Keratinocyte (primary cell): ENCODE results near the gene GNB1. TPM values are rescaled to one million over a fixed set of nuclear protein-coding genes. Genes with fewer than 3 reads are reported as not detected.
A peak's percentile ranks its signal among the peaks of the same experiment; 100 is the strongest.

Source experiments
- DNase-seq: peaks from one replicate; pipeline ENCODE4 v3.0.0-alpha.2; 2011; ENCODE audit warnings: low read depth, missing footprints, low spot score
- FAIRE-seq: peaks from 2 replicates; lab custom pipeline; 2011; peaks lifted over from hg19 to GRCh38; lab: Jason Lieb, UNC
- H2AFZ ChIP-seq: 2 replicates; pipeline ENCODE4 v1.6.0; 2012; ENCODE audit warnings: low read length, control low read depth, inconsistent platforms; ENCODE audit not compliant: control insufficient read depth
- H3K27ac ChIP-seq: 2 replicates; pipeline ENCODE4 v1.5.1; 2011; ENCODE audit warnings: low read length; ENCODE audit not compliant: control insufficient read depth, insufficient read depth
- H3K27me3 ChIP-seq: 3 replicates; pipeline ENCODE4 v1.6.0; 2011; ENCODE audit warnings: low read length; ENCODE audit not compliant: control insufficient read depth, insufficient read depth; ENCODE audit errors: extremely low read depth
- H3K36me3 ChIP-seq, 2 experiments: 2 replicates in 1 of 2; 3 replicates in 1 of 2; pipeline ENCODE4 v1.5.1; 2011; ENCODE audit warnings: low read length in 2 of 2, mild to moderate bottlenecking in 1 of 2; ENCODE audit not compliant: control insufficient read depth in 2 of 2, insufficient read depth in 2 of 2; ENCODE audit errors: extremely low read depth in 1 of 2
- H3K4me1 ChIP-seq: 3 replicates; pipeline ENCODE4 v1.5.1; 2011; ENCODE audit warnings: low read length; ENCODE audit not compliant: control insufficient read depth, insufficient read depth; ENCODE audit errors: extremely low read depth
- H3K4me2 ChIP-seq: 3 replicates; pipeline ENCODE4 v1.6.0; 2011; ENCODE audit warnings: low read depth, low read length; ENCODE audit not compliant: control insufficient read depth, insufficient read depth; ENCODE audit errors: extremely low read depth
- H3K4me3 ChIP-seq, 3 experiments: fragments of 200-600 bp in 1 of 3; sonication (generic) in 1 of 3; 2 replicates in 2 of 3; 3 replicates in 1 of 3; pipeline ENCODE4 v1.5.1; 2011 to 2016; ENCODE audit warnings: low read length in 3 of 3, mild to moderate bottlenecking in 3 of 3, control low read depth in 2 of 3, inconsistent platforms in 1 of 3, low read depth in 1 of 3, mixed read lengths in 1 of 3, mixed run types in 1 of 3, moderate library complexity in 1 of 3; ENCODE audit not compliant: control insufficient read depth in 2 of 3, insufficient read depth in 2 of 3; ENCODE audit errors: extremely low read depth in 1 of 3
- H3K79me2 ChIP-seq: 2 replicates; pipeline ENCODE4 v1.6.0; 2012; ENCODE audit warnings: low read length; ENCODE audit not compliant: control insufficient read depth, insufficient read depth
- H3K9ac ChIP-seq: 3 replicates; pipeline ENCODE4 v1.6.0; 2011; ENCODE audit warnings: low read length; ENCODE audit not compliant: control insufficient read depth, insufficient read depth; ENCODE audit errors: extremely low read depth
- H3K9me1 ChIP-seq: 3 replicates; pipeline ENCODE4 v1.6.0; 2011; ENCODE audit warnings: low read length; ENCODE audit not compliant: control insufficient read depth, insufficient read depth; ENCODE audit errors: extremely low read depth
- H3K9me3 ChIP-seq: 2 replicates; pipeline ENCODE4 v1.5.1; 2012; ENCODE audit warnings: low read depth, low read length; ENCODE audit not compliant: control insufficient read depth
- H4K20me1 ChIP-seq: 3 replicates; pipeline ENCODE4 v1.6.0; 2011; ENCODE audit warnings: low read length; ENCODE audit not compliant: control insufficient read depth, insufficient read depth; ENCODE audit errors: extremely low read depth
- CTCF ChIP-seq, 3 experiments: IDR thresholded peaks in 1 of 3; conservative IDR thresholded peaks in 1 of 3; optimal IDR thresholded peaks in 1 of 3; 2 replicates in 2 of 3; 3 replicates in 1 of 3; pipeline versions ENCODE3 to v1.5.1; 2011; ENCODE audit warnings: low read length in 3 of 3, mild to moderate bottlenecking in 3 of 3, moderate library complexity in 2 of 3, control low read depth in 1 of 3, inconsistent platforms in 1 of 3; ENCODE audit not compliant: insufficient read depth in 2 of 3; ENCODE audit errors: extremely low read depth in 1 of 3
- EZH2 ChIP-seq: IDR thresholded peaks from one replicate; pipeline ENCODE4 v1.6.1; 2012; ENCODE audit warnings: inconsistent platforms, mild to moderate bottlenecking, low read length, moderate library complexity
- dilution Hi-C: fragments of 300-500 bp; cut with MboI; formaldehyde crosslinking; loops from one replicate; pipeline ENCODE4 v1.7.0; 2020; ENCODE audit warnings: low sequenced_read_pairs; ENCODE audit not compliant: extremely low pct_ligation_motif_present
- polyA plus RNA-seq, 5 experiments: library from polyadenylated mRNA; depleted of rRNA in 3 of 5; stranded (reverse) in 3 of 5; stranded (forward) in 1 of 5; unstranded in 1 of 5; fragments of >200 nt; gene quantifications; 1 replicate in 1 of 5; 2 replicates in 3 of 5; 3 replicates in 1 of 5; pipeline versions ENCODE4 v1.2.1 to v1.2.3, GENCODE V29; 2011 to 2012; ENCODE audit warnings: missing spikeins in 2 of 5, low read depth in 1 of 5, low replicate concordance in 1 of 5

Gene GNB1
- polyA plus RNA-seq, 1 donor (not counting 4 experiments of a cell fraction or from before 2014, with no cell fraction given) = 364 TPM

DNA sequence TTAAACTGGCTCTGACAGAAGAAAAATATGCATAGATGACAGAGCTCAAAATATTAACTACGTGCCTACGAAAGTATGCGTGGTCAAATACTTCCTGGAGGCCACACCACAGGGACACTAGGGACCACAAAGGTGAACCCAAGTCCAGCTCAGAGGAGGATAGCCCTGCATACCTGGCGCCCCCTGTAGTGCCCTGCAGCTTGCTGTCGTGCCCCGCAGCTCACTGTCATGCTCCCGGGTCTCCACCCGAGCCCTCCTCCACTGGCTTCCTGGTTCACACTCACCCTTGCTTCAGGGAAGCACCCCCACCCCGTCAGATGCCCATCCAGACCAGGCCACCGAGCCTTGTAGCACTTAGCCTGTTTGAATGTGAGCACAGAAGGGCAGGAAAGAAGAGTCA is 95.9 kb downstream of the GNB1 start:
- H2AFZ ChIP-seq = no peak overlapping the region
- H3K9ac ChIP-seq = no peak overlapping the region
- DNase-seq (no peak), FAIRE-seq (no peak)
- no peak overlapping the region for H3K4me2 ChIP-seq
- H3K4me3 ChIP-seq = no peak overlapping the region
- peaks cover 47% of the 10 kb centered on the region for H3K79me2 ChIP-seq
- peaks cover 50 to 68% of the 10 kb centered on the region in 2 experiments for H3K36me3 ChIP-seq
- H3K9me3 ChIP-seq = no peaks in the 10 kb centered on the region
- H3K9me1 ChIP-seq = no peaks in the 10 kb centered on the region
- H3K27me3 ChIP-seq = no peaks in the 10 kb centered on the region
- peaks cover 15% of the 10 kb centered on the region for H4K20me1 ChIP-seq
- dilution Hi-C loops = no loop called here
- H3K4me1 ChIP-seq = no peaks in the 10 kb centered on the region
- TF ChIP-seq EZH2 (no peak), CTCF (optimal IDR thresholded peaks at IDR 0.05 in 1 of 3, IDR thresholded peaks at IDR 0.05 in 1 of 3, conservative IDR thresholded peaks at IDR 0.05 in 1 of 3; ENCODE audit: extremely low read depth in 1 of 3, insufficient read depth in 2 of 3, low read length in 3 of 3) (peak in 1 of 3 experiments; percentile 16)
- H3K27ac ChIP-seq = no peak overlapping the region

GRCh38 chr1:1793481-1794244 is 97.2 kb downstream of the GNB1 start:
- peaks cover 46% of the 10 kb centered on the region for H3K79me2 ChIP-seq
- FAIRE-seq = no peak
- H3K36me3 ChIP-seq = peaks cover 53 to 76% of the 10 kb centered on the region in 2 experiments
- dilution Hi-C loops = no loop called here
- H3K4me2 ChIP-seq = no peak overlapping the region
- H3K4me3 ChIP-seq = no peak overlapping the region
- no peaks in the 10 kb centered on the region for H3K4me1 ChIP-seq
- no peaks in the 10 kb centered on the region for H3K27me3 ChIP-seq
- H3K9me3 ChIP-seq = no peaks in the 10 kb centered on the region
- H3K9ac ChIP-seq = no peak overlapping the region
- no peak overlapping the region for H2AFZ ChIP-seq
- no peak overlapping the region for H3K27ac ChIP-seq
- peaks cover 8% of the 10 kb centered on the region for H4K20me1 ChIP-seq
- DNase-seq = no peak
- H3K9me1 ChIP-seq = no peaks in the 10 kb centered on the region
- TF ChIP-seq EZH2 = no peak
- TF ChIP-seq CTCF (optimal IDR thresholded peaks at IDR 0.05 in 1 of 3, IDR thresholded peaks at IDR 0.05 in 1 of 3, conservative IDR thresholded peaks at IDR 0.05 in 1 of 3; ENCODE audit: extremely low read depth in 1 of 3, insufficient read depth in 2 of 3, low read length in 3 of 3) = no peak
